Measurements from ENCODE around the gene RASSF4.

DNA sequence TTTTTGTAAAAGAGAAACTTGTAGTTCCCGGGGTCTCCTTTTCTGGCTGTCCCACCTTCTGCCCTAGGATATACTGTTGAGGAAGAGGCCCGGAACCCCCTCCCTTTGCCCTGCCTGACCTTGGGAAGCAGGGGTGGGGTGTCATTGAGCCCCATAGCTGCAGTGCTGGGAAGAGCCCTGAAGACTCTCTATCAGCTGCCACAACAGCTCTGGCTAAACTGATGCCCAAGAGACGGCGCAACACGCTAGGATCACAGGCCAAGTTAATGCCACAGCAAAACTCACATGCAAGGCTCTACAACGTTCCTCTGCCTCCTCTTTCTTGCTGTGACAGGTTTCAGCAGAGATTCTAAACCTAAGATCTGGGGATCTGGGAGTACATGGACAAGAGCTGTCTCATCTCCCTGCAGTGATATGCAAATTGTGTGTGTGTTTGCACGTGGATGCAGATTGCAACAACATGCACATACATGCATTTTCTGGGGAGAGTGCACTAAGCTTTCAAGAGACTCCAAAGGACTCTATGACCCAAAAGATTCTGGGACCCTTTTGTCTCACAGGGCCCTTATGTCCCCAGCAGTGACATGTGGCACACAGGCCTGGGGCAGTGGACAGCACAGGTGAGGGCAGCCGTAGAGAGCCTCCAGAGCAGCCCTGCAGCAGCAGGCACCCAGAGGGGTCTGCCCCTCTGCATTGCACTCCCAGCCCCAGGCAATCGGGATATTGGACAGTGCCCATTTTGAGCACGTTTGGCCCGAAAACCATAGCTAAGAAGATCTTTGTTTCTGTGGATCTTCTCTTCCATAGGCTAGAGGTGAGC, 2.5 kb downstream of the RASSF4 start:
- TF ChIP-seq, protein P1, sequence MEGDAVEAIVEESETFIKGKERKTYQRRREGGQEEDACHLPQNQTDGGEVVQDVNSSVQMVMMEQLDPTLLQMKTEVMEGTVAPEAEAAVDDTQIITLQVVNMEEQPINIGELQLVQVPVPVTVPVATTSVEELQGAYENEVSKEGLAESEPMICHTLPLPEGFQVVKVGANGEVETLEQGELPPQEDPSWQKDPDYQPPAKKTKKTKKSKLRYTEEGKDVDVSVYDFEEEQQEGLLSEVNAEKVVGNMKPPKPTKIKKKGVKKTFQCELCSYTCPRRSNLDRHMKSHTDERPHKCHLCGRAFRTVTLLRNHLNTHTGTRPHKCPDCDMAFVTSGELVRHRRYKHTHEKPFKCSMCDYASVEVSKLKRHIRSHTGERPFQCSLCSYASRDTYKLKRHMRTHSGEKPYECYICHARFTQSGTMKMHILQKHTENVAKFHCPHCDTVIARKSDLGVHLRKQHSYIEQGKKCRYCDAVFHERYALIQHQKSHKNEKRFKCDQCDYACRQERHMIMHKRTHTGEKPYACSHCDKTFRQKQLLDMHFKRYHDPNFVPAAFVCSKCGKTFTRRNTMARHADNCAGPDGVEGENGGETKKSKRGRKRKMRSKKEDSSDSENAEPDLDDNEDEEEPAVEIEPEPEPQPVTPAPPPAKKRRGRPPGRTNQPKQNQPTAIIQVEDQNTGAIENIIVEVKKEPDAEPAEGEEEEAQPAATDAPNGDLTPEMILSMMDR (conservative IDR thresholded peaks at IDR 0.05), result no peak
- TF ChIP-seq ZFX (IDR thresholded peaks at IDR 0.05), result no peak

Measured in C4-2B (cell line).